ENCODE measurements around the gene ABCA3.

ABCA3 gene

DNA sequence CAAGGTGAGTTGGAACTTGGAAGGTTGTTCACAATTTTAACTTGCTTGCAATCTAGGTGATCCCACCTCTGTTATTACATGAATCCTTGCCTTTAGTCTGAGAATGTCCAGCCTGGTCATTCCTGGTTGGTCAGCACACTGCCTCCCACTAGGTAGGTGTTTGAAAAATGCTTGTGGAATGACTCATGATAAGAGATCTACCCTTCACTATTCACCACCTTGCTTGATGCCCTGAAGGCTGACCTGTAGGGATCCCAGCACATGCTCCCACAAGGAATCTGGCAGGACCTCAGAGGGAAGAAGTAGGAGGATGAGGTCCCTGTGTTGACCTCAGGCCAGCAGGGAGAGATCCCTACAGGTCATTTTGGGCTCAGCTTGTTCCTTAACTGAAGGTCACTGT is 30.2 kb upstream of the ABCA3 start:
- Histone ChIP-seq H3K36me3 (no peaks in the 10 kb centered on the region), H3K4me1 (peaks cover 35% of the 10 kb centered on the region), H3K27me3 (no peaks in the 10 kb centered on the region), H3K9me3 (no peaks in the 10 kb centered on the region), H3K4me3 (ENCODE audit: low read depth, low read length) (no peak overlapping the region)
- DNase-seq, result no peak
- TF ChIP-seq, protein P1, sequence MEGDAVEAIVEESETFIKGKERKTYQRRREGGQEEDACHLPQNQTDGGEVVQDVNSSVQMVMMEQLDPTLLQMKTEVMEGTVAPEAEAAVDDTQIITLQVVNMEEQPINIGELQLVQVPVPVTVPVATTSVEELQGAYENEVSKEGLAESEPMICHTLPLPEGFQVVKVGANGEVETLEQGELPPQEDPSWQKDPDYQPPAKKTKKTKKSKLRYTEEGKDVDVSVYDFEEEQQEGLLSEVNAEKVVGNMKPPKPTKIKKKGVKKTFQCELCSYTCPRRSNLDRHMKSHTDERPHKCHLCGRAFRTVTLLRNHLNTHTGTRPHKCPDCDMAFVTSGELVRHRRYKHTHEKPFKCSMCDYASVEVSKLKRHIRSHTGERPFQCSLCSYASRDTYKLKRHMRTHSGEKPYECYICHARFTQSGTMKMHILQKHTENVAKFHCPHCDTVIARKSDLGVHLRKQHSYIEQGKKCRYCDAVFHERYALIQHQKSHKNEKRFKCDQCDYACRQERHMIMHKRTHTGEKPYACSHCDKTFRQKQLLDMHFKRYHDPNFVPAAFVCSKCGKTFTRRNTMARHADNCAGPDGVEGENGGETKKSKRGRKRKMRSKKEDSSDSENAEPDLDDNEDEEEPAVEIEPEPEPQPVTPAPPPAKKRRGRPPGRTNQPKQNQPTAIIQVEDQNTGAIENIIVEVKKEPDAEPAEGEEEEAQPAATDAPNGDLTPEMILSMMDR (IDR thresholded peaks at IDR 0.05; ENCODE audit: low read depth, low read length), result no peak

GRCh38 chr16:2366660-2367309 is 26.3 kb upstream of the ABCA3 start:
- H3K27me3 ChIP-seq, result no peaks in the 10 kb centered on the region
- TF ChIP-seq, protein P1 (IDR thresholded peaks at IDR 0.05; ENCODE audit: low read depth, low read length), result no peak
- no peaks in the 10 kb centered on the region for H3K36me3 ChIP-seq
- H3K4me1 ChIP-seq, result peaks cover 47% of the 10 kb centered on the region
- no peaks in the 10 kb centered on the region for H3K9me3 ChIP-seq
- no peak for DNase-seq
- H3K4me3 ChIP-seq (ENCODE audit: low read depth, low read length), result no peak overlapping the region

GRCh38 chr16:2365397-2366294 is 25.1 kb upstream of the ABCA3 start:
- DNase-seq, result no peak
- TF ChIP-seq, protein P1 (IDR thresholded peaks at IDR 0.05; ENCODE audit: low read depth, low read length), result no peak
- Histone ChIP-seq H3K9me3 (no peaks in the 10 kb centered on the region), H3K27me3 (no peaks in the 10 kb centered on the region), H3K36me3 (no peaks in the 10 kb centered on the region), H3K4me1 (peaks cover 52% of the 10 kb centered on the region), H3K4me3 (ENCODE audit: low read depth, low read length) (no peak overlapping the region)

- Histone ChIP-seq H3K36me3 (no peaks in the 10 kb centered on the region), H3K4me1 (peaks cover 52% of the 10 kb centered on the region), H3K9me3 (no peaks in the 10 kb centered on the region), H3K4me3 (ENCODE audit: low read depth, low read length) (no peak overlapping the region), H3K27me3 (no peaks in the 10 kb centered on the region)
- no peak for DNase-seq
- TF ChIP-seq, protein P1 (IDR thresholded peaks at IDR 0.05; ENCODE audit: low read depth, low read length), result no peak
Measured at GRCh38 chr16:2364638-2365210, 24.2 kb upstream of the ABCA3 start.

- TF ChIP-seq, protein P1 (IDR thresholded peaks at IDR 0.05; ENCODE audit: low read depth, low read length), result no peak
Measured at GRCh38 chr16:2362218-2362617, 21.7 kb upstream of the ABCA3 start.

More at GRCh38 chr16:2362218-2362617, 21.7 kb upstream of the ABCA3 start:
- no peaks in the 10 kb centered on the region for H3K36me3 ChIP-seq
- H3K9me3 ChIP-seq, result no peaks in the 10 kb centered on the region
- no peak for DNase-seq
- peaks cover 31% of the 10 kb centered on the region for H3K4me1 ChIP-seq
- no peaks in the 10 kb centered on the region for H3K27me3 ChIP-seq
- no peak overlapping the region for H3K4me3 ChIP-seq (ENCODE audit: low read depth, low read length)

Measured in BE2C (cell line).